HEK293 (cell line): ENCODE results near the gene PARD3.
A peak's percentile ranks its signal among the peaks of the same experiment; 100 is the strongest.
"Not testable (repeated sequence)": the region's sequence is repeated elsewhere in the genome, so short reads cannot be mapped to it uniquely, and the experiment has no call there.

ENCODE experiments used
- CTCF ChIA-PET: fragments of 350-600 bp; formaldehyde crosslinking; extraction: SDS; loops from one replicate; lab custom pipeline; 2021; ENCODE audit warnings: antibody characterized with exemption; lab: Yijun Ruan, JAX
- POLR2A ChIA-PET: fragments of 300-600 bp; formaldehyde crosslinking; extraction: SDS; loops from one replicate; lab custom pipeline; 2020; ENCODE audit warnings: antibody characterized with exemption, inconsistent platforms; lab: Yijun Ruan, JAX
- H3K27ac ChIP-seq: fragments of 200-500 bp; sonication (Bioruptor generic); 2 replicates; pipeline ENCODE4 v1.5.1; 2014; ENCODE audit warnings: low read depth, low read length, control low read depth, inconsistent platforms; ENCODE audit errors: extremely low read depth
- H3K36me3 ChIP-seq, 2 experiments: fragments of 200-500 bp in 1 of 2; sonication (Bioruptor generic) in 1 of 2; 1 replicate in 1 of 2; 2 replicates in 1 of 2; pipeline ENCODE4 v1.5.1; 2014 to 2017; ENCODE audit warnings: inconsistent platforms in 2 of 2, low read length in 2 of 2; ENCODE audit not compliant: control insufficient read depth in 2 of 2, insufficient read depth in 1 of 2
- H3K4me1 ChIP-seq: fragments of 200-500 bp; sonication (Bioruptor generic); 2 replicates; pipeline ENCODE4 v1.5.1; 2014; ENCODE audit warnings: mild to moderate bottlenecking, low read length, inconsistent platforms; ENCODE audit not compliant: control insufficient read depth, insufficient read depth
- H3K4me3 ChIP-seq: 2 replicates; pipeline ENCODE4 v1.5.1; 2011; ENCODE audit warnings: low read depth, mild to moderate bottlenecking, control low read depth, low read length, moderate library complexity
- H3K9me3 ChIP-seq: fragments of 200-500 bp; sonication (Bioruptor generic); 2 replicates; pipeline ENCODE4 v1.5.1; 2014; ENCODE audit warnings: low read depth, low read length, inconsistent platforms; ENCODE audit not compliant: control insufficient read depth, insufficient read depth
- BCL6B ChIP-seq: fragments of 450-650 bp; formaldehyde crosslinking; IDR thresholded peaks from 2 replicates; pipeline ENCODE4 v1.5.1; 2017; ENCODE audit warnings: missing biosample characterization, missing genetic modification characterization
- IKZF3 ChIP-seq: fragments of 450-650 bp; IDR thresholded peaks from 2 replicates; pipeline ENCODE4 v1.5.0; 2018; ENCODE audit warnings: missing biosample characterization, mild to moderate bottlenecking, missing genetic modification characterization, moderate library complexity
- KLF8 ChIP-seq: fragments of 450-650 bp; formaldehyde crosslinking; IDR thresholded peaks from 2 replicates; pipeline ENCODE4 v1.5.1; 2016; ENCODE audit warnings: missing biosample characterization, missing genetic modification characterization
- ZBTB17 ChIP-seq: fragments of 450-650 bp; formaldehyde crosslinking; IDR thresholded peaks from 2 replicates; pipeline ENCODE4 v1.5.1; 2016; ENCODE audit warnings: missing biosample characterization, missing genetic modification characterization
- ZNF148 ChIP-seq: fragments of 450-650 bp; formaldehyde crosslinking; IDR thresholded peaks from 2 replicates; pipeline ENCODE4 v1.5.0; 2017; ENCODE audit warnings: missing biosample characterization, missing genetic modification characterization, borderline replicate concordance
- ZNF16 ChIP-seq: fragments of 450-650 bp; formaldehyde crosslinking; IDR thresholded peaks from 2 replicates; pipeline ENCODE4 v1.5.1; 2016; ENCODE audit warnings: low read depth, missing biosample characterization, missing genetic modification characterization
- ZNF175 ChIP-seq: fragments of 450-650 bp; formaldehyde crosslinking; IDR thresholded peaks from 2 replicates; pipeline ENCODE4 v1.5.1; 2016; ENCODE audit warnings: missing biosample characterization, missing genetic modification characterization
- ZNF366 ChIP-seq: fragments of 450-650 bp; formaldehyde crosslinking; conservative IDR thresholded peaks from 2 replicates; pipeline ENCODE4 v1.5.1; 2016; ENCODE audit warnings: missing biosample characterization, missing genetic modification characterization
- ZNF449 ChIP-seq: fragments of 450-650 bp; formaldehyde crosslinking; IDR thresholded peaks from 2 replicates; pipeline ENCODE4 v1.5.1; 2017; ENCODE audit warnings: missing biosample characterization, mild to moderate bottlenecking, missing genetic modification characterization, moderate library complexity
- ZNF626 ChIP-seq: fragments of 450-650 bp; sonication (Bioruptor Pico); formaldehyde crosslinking; IDR thresholded peaks from 2 replicates; pipeline ENCODE4 v1.5.1; 2018; ENCODE audit warnings: missing biosample characterization, missing genetic modification characterization, inconsistent platforms

Gene PARD3

DNA sequence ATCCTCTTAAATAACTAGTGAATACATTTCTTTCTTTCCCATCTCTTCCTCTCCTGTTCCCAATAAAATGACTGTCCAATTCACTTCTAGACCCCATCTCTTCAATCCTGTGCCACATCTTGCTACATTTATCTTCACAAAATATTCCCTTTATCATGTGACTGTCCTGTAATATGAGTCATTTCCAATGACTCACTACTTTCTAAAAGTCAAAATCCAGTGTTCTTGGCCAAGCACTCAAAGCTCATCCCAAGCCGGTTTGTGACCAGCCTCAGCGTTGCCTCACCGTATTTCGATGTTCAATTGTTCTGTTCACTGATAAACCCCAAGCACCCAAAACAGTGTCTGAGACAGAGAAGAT is 104.7 kb downstream of the PARD3 start (continued):
- TF ChIP-seq ZNF366 (tag by site-specific recombination) = peak; percentile 88
- TF ChIP-seq KLF8 (tag by site-specific recombination) = 0 out of 2 replicates have a peak, but pooled peaks have one; percentile 39
- TF ChIP-seq, all 188 proteins: peak for 14

GRCh38 chr10:34709637-34710390 is 105.3 kb downstream of the PARD3 start:
- TF ChIP-seq ZNF175 (tag by site-specific recombination) (no peak), ZNF16 (peak; percentile 41; the same call in 1 of the 2 replicates)
- TF ChIP-seq, all 188 proteins: peak for 1
- H3K27ac ChIP-seq = no peak overlapping the region
- ChIA-PET POLR2A (no interaction called here), CTCF (interaction anchor here (0.6 to 1.1 kb wide), 2 partner anchors 24 to 26 kb away, joined by 3 read pairs; no protein-coding TSS in a partner anchor)
- H3K4me1 ChIP-seq = peaks cover 21% of the 10 kb centered on the region
- H3K36me3 ChIP-seq = no peaks in the 10 kb centered on the region
- H3K4me3 ChIP-seq = no peak overlapping the region
- no peaks in the 10 kb centered on the region for H3K9me3 ChIP-seq

DNA sequence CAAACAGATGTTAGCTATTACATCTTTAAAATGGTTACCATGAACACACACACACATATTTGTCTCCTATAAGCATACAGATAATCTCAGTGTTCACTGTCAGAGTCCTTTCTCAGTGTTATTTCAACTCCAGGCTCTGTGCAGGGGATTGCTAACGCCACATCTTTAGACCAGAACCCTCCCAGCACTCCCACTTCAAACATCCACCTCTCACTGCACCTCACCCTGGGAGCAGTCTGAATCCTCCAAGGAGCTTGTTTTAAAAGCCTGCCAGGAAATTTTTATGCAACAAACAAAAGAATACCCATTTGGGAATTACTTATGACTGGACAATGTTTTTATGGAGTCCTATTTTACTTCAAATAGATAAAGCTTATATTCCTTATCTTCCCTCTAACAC is 107.4 kb downstream of the PARD3 start:
- ChIA-PET POLR2A (interaction anchor here (0.7 kb wide), 1 partner anchor 251 kb away, joined by 5 read pairs; no protein-coding TSS in a partner anchor), CTCF (interaction anchor here (0.6 to 0.8 kb wide), 2 partner anchors 10 to 630 kb away, joined by 3 to 5 read pairs; no protein-coding TSS in a partner anchor)
- no peaks in the 10 kb centered on the region for H3K36me3 ChIP-seq
- H3K4me1 ChIP-seq = peaks cover 25% of the 10 kb centered on the region
- H3K9me3 ChIP-seq = no peaks in the 10 kb centered on the region
- H3K27ac ChIP-seq = no peak overlapping the region
- peak; percentile 48; the same call in 1 of the 2 replicates for TF ChIP-seq IKZF3 (tag by site-specific recombination)
- no peak for TF ChIP-seq BCL6B (tag by site-specific recombination)
- no peak overlapping the region for H3K4me3 ChIP-seq

DNA sequence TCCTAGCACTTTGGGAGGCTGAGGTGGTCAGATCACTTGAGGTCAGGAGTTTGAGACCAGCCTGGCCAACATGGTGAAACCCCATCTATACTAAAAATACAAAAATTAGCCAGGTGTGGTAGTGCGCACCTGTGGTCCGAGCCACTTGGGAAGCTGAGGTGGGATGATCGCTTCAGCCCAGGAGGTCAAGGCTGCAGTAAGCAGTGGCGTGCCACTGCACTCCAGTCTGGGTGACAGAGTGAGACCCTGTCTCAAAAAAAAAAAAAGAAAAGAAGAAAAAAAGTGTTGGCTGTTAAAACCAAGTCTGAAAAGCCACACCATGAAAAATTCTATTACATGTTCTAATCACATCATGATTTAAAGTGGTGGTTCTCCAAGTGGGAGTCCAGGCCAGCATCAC is 108.1 kb downstream of the PARD3 start:
- peaks cover 30% of the 10 kb centered on the region for H3K4me1 ChIP-seq
- TF ChIP-seq ZNF449 = peak; percentile 93
- H3K4me3 ChIP-seq, H3K36me3 ChIP-seq, H3K9me3 ChIP-seq, H3K27ac ChIP-seq: not testable (repeated sequence)
- POLR2A ChIA-PET = interaction anchor here (0.7 kb wide), 1 partner anchor 252 kb away, joined by 5 read pairs; no protein-coding TSS in a partner anchor
- CTCF ChIA-PET = interaction anchor here (0.6 kb wide), 1 partner anchor 631 kb away, joined by 3 read pairs; no protein-coding TSS in a partner anchor

DNA sequence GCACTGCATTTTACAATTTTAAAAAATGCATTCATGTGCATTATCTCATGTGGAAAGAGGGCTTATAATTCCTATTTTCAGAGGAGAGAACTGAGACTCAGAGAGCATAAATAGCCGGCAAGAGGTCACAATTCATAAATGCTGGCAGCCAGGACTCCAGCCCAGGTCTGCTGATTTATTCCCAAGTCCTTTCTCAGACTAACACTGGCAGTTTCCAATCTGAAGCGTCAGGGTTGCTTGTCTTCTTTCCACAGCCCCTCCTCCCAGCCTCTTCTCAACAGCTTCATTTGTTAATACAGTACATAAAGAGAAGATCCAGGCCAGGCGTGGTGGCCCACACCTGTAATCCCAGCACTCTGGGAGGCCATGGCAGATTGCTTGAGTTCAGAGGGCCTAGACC is 108.9 kb downstream of the PARD3 start:
- ChIA-PET CTCF (no interaction called here), POLR2A (no interaction called here)
- H3K4me1 ChIP-seq = peaks cover 26% of the 10 kb centered on the region
- no peaks in the 10 kb centered on the region for H3K36me3 ChIP-seq
- no peak for TF ChIP-seq ZNF148
- TF ChIP-seq ZNF626 = no peak
- no peak for TF ChIP-seq ZBTB17 (tag by site-specific recombination)
- no peak overlapping the region for H3K27ac ChIP-seq
- H3K9me3 ChIP-seq = no peaks in the 10 kb centered on the region
- no peak overlapping the region for H3K4me3 ChIP-seq
